AG04450 (cell line): ENCODE results near the gene C1QTNF4. TPM values are rescaled to one million over a fixed set of nuclear protein-coding genes. Genes with fewer than 3 reads are reported as not detected.

Experiments
- CTCF ChIA-PET: fragments of 300-600, 350-600 bp; formaldehyde crosslinking; extraction: SDS; loops from one replicate; lab custom pipeline; 2022; ENCODE audit warnings: antibody characterized with exemption, inconsistent platforms; lab: Charles Lee
- POLR2A ChIA-PET: fragments of 350-600 bp; formaldehyde crosslinking; extraction: SDS; loops from one replicate; lab custom pipeline; 2021; ENCODE audit warnings: antibody characterized with exemption, inconsistent platforms; lab: Yijun Ruan, JAX
- DNase-seq: peaks from one replicate; pipeline ENCODE4 v3.0.0-alpha.2; 2011; ENCODE audit warnings: low read depth, low spot score
- H3K27ac ChIP-seq: one replicate; pipeline ENCODE4 v1.5.1; 2012; ENCODE audit warnings: low read depth, low read length, control low read depth
- H3K27me3 ChIP-seq: one replicate; pipeline ENCODE4 v1.6.0; 2012; ENCODE audit warnings: low read length; ENCODE audit not compliant: control insufficient read depth, insufficient read depth
- H3K4me3 ChIP-seq: 2 replicates; pipeline ENCODE4 v1.5.1; 2011; ENCODE audit warnings: mild to moderate bottlenecking, low read depth, low read length, control low read depth
- H3K9me3 ChIP-seq: 2 replicates; pipeline ENCODE4 v1.5.1; 2012; ENCODE audit warnings: low read length; ENCODE audit not compliant: control insufficient read depth, insufficient read depth
- polyA plus RNA-seq: library from polyadenylated mRNA; depleted of rRNA; stranded (reverse); fragments of >200 nt; gene quantifications from 2 replicates; pipeline ENCODE4 v1.2.3, GENCODE V29; 2011
- TF ChIP-seq, protein P1 (sequence below): IDR thresholded peaks from 2 replicates; pipeline ENCODE4 v1.5.1; 2011; ENCODE audit warnings: low read depth, low read length, control low read depth, inconsistent platforms

Gene C1QTNF4
- polyA plus RNA-seq, 1 experiment = 0.14 TPM

GRCh38 chr11:47553406-47553743 is 40.8 kb downstream of the C1QTNF4 start:
- peak overlapping the region; percentile 64 for H3K4me3 ChIP-seq
- H3K27me3 ChIP-seq = no peaks in the 10 kb centered on the region
- ChIA-PET CTCF (interaction anchor here (0.5 to 2.5 kb wide), 41 partner anchors 9 to 151 kb away, joined by 3 to 33 read pairs (median 4); partner anchors contain the start of genes KBTBD4 and NDUFS3), POLR2A (interaction anchor here (0.6 kb wide), 1 partner anchor 17 kb away, joined by 3 read pairs; no protein-coding TSS in a partner anchor)
- peaks cover 3% of the 10 kb centered on the region; the same call in 1 of the 2 replicates for H3K9me3 ChIP-seq
- TF ChIP-seq, protein P1, sequence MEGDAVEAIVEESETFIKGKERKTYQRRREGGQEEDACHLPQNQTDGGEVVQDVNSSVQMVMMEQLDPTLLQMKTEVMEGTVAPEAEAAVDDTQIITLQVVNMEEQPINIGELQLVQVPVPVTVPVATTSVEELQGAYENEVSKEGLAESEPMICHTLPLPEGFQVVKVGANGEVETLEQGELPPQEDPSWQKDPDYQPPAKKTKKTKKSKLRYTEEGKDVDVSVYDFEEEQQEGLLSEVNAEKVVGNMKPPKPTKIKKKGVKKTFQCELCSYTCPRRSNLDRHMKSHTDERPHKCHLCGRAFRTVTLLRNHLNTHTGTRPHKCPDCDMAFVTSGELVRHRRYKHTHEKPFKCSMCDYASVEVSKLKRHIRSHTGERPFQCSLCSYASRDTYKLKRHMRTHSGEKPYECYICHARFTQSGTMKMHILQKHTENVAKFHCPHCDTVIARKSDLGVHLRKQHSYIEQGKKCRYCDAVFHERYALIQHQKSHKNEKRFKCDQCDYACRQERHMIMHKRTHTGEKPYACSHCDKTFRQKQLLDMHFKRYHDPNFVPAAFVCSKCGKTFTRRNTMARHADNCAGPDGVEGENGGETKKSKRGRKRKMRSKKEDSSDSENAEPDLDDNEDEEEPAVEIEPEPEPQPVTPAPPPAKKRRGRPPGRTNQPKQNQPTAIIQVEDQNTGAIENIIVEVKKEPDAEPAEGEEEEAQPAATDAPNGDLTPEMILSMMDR = no peak
- DNase-seq = no peak
- H3K27ac ChIP-seq = no peak overlapping the region

DNA sequence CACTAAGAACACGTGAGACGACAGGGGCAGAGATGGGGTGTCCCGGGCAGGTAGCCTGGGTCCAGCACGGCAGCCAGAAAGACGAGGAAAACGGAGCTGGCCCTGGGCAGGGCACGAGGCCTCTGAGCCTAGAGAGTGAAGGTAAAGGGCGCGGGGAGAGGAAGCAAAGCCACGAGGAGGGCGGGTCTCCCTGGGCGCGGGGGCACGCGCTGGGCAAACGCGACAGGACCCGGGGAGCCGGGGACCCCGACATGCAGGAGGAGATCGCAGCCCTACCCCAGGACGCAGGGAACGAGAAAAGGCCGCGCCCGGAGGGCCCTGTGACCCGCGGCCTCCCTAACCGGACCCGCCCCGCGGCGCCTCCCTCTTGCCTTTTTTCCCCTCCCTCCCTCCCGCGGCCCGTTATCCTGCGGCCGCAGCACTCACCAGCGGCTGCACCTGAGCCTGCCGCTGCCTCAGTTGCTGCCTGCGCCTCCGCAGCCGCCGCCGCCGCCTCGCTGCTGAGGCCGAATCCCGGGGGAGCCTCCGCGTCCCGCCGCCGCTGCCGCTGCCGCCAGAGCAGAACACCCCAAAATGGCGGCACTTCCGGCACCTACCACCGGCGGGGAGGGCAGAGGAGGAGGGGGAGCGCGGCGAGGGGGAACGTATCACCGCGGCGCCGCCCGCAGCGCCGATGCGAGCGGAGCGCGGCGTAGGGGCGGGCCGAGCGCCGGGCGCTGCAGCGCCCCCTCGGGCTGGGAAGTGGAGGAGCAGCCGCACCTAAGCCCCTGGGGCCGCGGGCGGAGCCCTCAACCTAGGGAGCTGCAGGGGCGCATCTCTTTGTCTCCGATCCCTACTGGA is 41.4 kb downstream of the C1QTNF4 start, which contains the start of gene CELF1:
Gene CELF1, minus strand, starts transcription at position 567 of the 840 bp plus-strand sequence. CDS start 53,609 bp downstream, outside the sequence.
- TF ChIP-seq, protein P1 = peak; percentile 66

GRCh38 chr11:47552056-47552565 is 42.1 kb downstream of the C1QTNF4 start:
- Histone ChIP-seq H3K4me3 (peak overlapping the region; percentile 99), H3K9me3 (peaks cover 3% of the 10 kb centered on the region; the same call in 1 of the 2 replicates), H3K27ac (peak overlapping the region; percentile 82), H3K27me3 (no peaks in the 10 kb centered on the region)
- TF ChIP-seq, protein P1 = no peak
- no peak for DNase-seq
- ChIA-PET CTCF (interaction anchor here (0.7 to 1.8 kb wide), 10 partner anchors 8 to 294 kb away, joined by 3 to 10 read pairs (median 4); no protein-coding TSS in a partner anchor), POLR2A (interaction anchor here (0.5 to 1.9 kb wide), 8 partner anchors 9 to 125 kb away, joined by 3 to 19 read pairs (median 3); no protein-coding TSS in a partner anchor)

More for the DNA sequence above, 41.4 kb downstream of the C1QTNF4 start, which contains the start of gene CELF1:
- peak within 1 kb of the TSS; percentile 99 for H3K4me3 ChIP-seq
- POLR2A ChIA-PET = interaction anchor here (0.5 to 1.9 kb wide), 7 partner anchors 10 to 92 kb away, joined by 3 to 19 read pairs (median 3); no protein-coding TSS in a partner anchor
- CTCF ChIA-PET = interaction anchor here (0.5 to 2.5 kb wide), 43 partner anchors 9 to 151 kb away, joined by 3 to 33 read pairs (median 4); partner anchors contain the start of genes KBTBD4 and NDUFS3
- H3K27ac ChIP-seq = peak within 1 kb of the TSS; percentile 82
- DNase-seq = peak; percentile 53
- H3K9me3 ChIP-seq = peaks cover 3% of the 10 kb centered on the region; the same call in 1 of the 2 replicates
- no peaks in the 10 kb centered on the region for H3K27me3 ChIP-seq

GRCh38 chr11:47551086-47551485 is 43.1 kb downstream of the C1QTNF4 start:
- Histone ChIP-seq H3K9me3 (peaks cover 3% of the 10 kb centered on the region; the same call in 1 of the 2 replicates), H3K4me3 (peak overlapping the region; percentile 99), H3K27me3 (no peaks in the 10 kb centered on the region), H3K27ac (no peak overlapping the region)
- ChIA-PET CTCF (interaction anchor here (0.6 to 1.3 kb wide), 9 partner anchors 9 to 293 kb away, joined by 3 to 10 read pairs (median 3); no protein-coding TSS in a partner anchor), POLR2A (interaction anchor here (0.7 to 1.9 kb wide), 2 partner anchors 18 to 141 kb away, joined by 4 to 19 read pairs; no protein-coding TSS in a partner anchor)
- TF ChIP-seq, protein P1 = peak; percentile 59
- no peak for DNase-seq
